ENCODE data around the gene BDNF.
A peak's percentile ranks its signal among the peaks of the same experiment; 100 is the strongest.

Gene BDNF

GRCh38 chr11:27718863-27719545 lies 18.7 kb upstream of the BDNF start:
- Histone ChIP-seq H3K27me3 (replicated peaks; ENCODE audit: control insufficient read depth, insufficient read depth, low read length) (no peaks in the 10 kb centered on the region; the same call in 1 of the 2 replicates), H3K36me3 (ENCODE audit: control insufficient read depth, insufficient read depth, low read length) (no peaks in the 10 kb centered on the region), H3K4me3 (replicated peaks; ENCODE audit: low read depth, low read length) (no peak overlapping the region)
- TF ChIP-seq CTCF (IDR thresholded peaks at IDR 0.05; ENCODE audit: insufficient read depth, low read length, poor library complexity, severe bottlenecking): no peak
- DNase-seq (ENCODE audit: extremely low read depth, insufficient read length): no peak

- Histone ChIP-seq H3K27me3 (replicated peaks; ENCODE audit: control insufficient read depth, insufficient read depth, low read length) (no peaks in the 10 kb centered on the region; the same call in 1 of the 2 replicates), H3K36me3 (ENCODE audit: control insufficient read depth, insufficient read depth, low read length) (no peaks in the 10 kb centered on the region), H3K4me3 (replicated peaks; ENCODE audit: low read depth, low read length) (no peak overlapping the region)
- no peak for DNase-seq (ENCODE audit: extremely low read depth, insufficient read length)
- TF ChIP-seq CTCF (IDR thresholded peaks at IDR 0.05; ENCODE audit: insufficient read depth, low read length, poor library complexity, severe bottlenecking): no peak
Observed at GRCh38 chr11:27718346-27718862, 18.1 kb upstream of the BDNF start.

GRCh38 chr11:27717801-27718229 lies 17.6 kb upstream of the BDNF start:
- no peaks in the 10 kb centered on the region for H3K36me3 ChIP-seq (ENCODE audit: control insufficient read depth, insufficient read depth, low read length)
- H3K4me3 ChIP-seq (replicated peaks; ENCODE audit: low read depth, low read length): no peak overlapping the region
- TF ChIP-seq CTCF (IDR thresholded peaks at IDR 0.05; ENCODE audit: insufficient read depth, low read length, poor library complexity, severe bottlenecking): no peak
- H3K27me3 ChIP-seq (replicated peaks; ENCODE audit: control insufficient read depth, insufficient read depth, low read length): no peaks in the 10 kb centered on the region
- DNase-seq (ENCODE audit: extremely low read depth, insufficient read length): no peak

GRCh38 chr11:27717377-27717776 lies 17.1 kb upstream of the BDNF start:
- TF ChIP-seq CTCF (IDR thresholded peaks at IDR 0.05; ENCODE audit: insufficient read depth, low read length, poor library complexity, severe bottlenecking): peak; percentile 19
- DNase-seq (ENCODE audit: extremely low read depth, insufficient read length): no peak
- no peak overlapping the region for H3K4me3 ChIP-seq (replicated peaks; ENCODE audit: low read depth, low read length)
- H3K27me3 ChIP-seq (replicated peaks; ENCODE audit: control insufficient read depth, insufficient read depth, low read length): no peaks in the 10 kb centered on the region
- no peaks in the 10 kb centered on the region for H3K36me3 ChIP-seq (ENCODE audit: control insufficient read depth, insufficient read depth, low read length)

- TF ChIP-seq CTCF (IDR thresholded peaks at IDR 0.05; ENCODE audit: insufficient read depth, low read length, poor library complexity, severe bottlenecking): no peak
- Histone ChIP-seq H3K4me3 (replicated peaks; ENCODE audit: low read depth, low read length) (no peak overlapping the region), H3K27me3 (replicated peaks; ENCODE audit: control insufficient read depth, insufficient read depth, low read length) (no peaks in the 10 kb centered on the region), H3K36me3 (ENCODE audit: control insufficient read depth, insufficient read depth, low read length) (no peaks in the 10 kb centered on the region)
- DNase-seq (ENCODE audit: extremely low read depth, insufficient read length): no peak
Observed at GRCh38 chr11:27716835-27717234, 16.6 kb upstream of the BDNF start.

Data from GM06990 (cell line).